Islet of Langerhans (tissue), 1 donor: ENCODE results near the gene WNK1.
"Not testable (repeated sequence)": the region's sequence is repeated elsewhere in the genome, so short reads cannot be mapped to it uniquely, and the experiment has no call there.

ENCODE experiments used
- FAIRE-seq: peaks from one replicate; lab custom pipeline; 2011; peaks lifted over from hg19 to GRCh38; lab: Jason Lieb, UNC

Gene WNK1

GRCh38 chr12:912466-913235, 160.3 kb downstream of the WNK1 start:
- FAIRE-seq = no peak

- FAIRE-seq = no peak
Observed at GRCh38 chr12:913919-914698, 161.7 kb downstream of the WNK1 start.

GRCh38 chr12:915090-915489, 162.7 kb downstream of the WNK1 start:
- no peak for FAIRE-seq

- no peak for FAIRE-seq
Observed at GRCh38 chr12:916240-916639, 163.9 kb downstream of the WNK1 start.

- no peak for FAIRE-seq
Observed at GRCh38 chr12:916712-917445, 164.5 kb downstream of the WNK1 start.

GRCh38 chr12:920676-921075, 168.3 kb downstream of the WNK1 start:
- no peak for FAIRE-seq

GRCh38 chr12:922285-922684, 169.9 kb downstream of the WNK1 start:
- no peak for FAIRE-seq

- FAIRE-seq = no peak
Observed at GRCh38 chr12:926641-927040, 174.3 kb downstream of the WNK1 start.

- FAIRE-seq = no peak
Observed at GRCh38 chr12:931060-931459, 178.7 kb downstream of the WNK1 start.

GRCh38 chr12:931591-931990, 179.2 kb downstream of the WNK1 start:
- FAIRE-seq = no peak

GRCh38 chr12:935891-936290, 183.5 kb downstream of the WNK1 start:
- not testable (repeated sequence) for FAIRE-seq

- no peak for FAIRE-seq
Observed at GRCh38 chr12:936377-937345, 184.3 kb downstream of the WNK1 start.

GRCh38 chr12:938810-939209, 186.4 kb downstream of the WNK1 start:
- FAIRE-seq = no peak

GRCh38 chr12:943051-943450, 190.7 kb downstream of the WNK1 start:
- FAIRE-seq = no peak

- FAIRE-seq = no peak
Observed at GRCh38 chr12:944211-944610, 191.8 kb downstream of the WNK1 start.

- no peak for FAIRE-seq
Observed at GRCh38 chr12:946212-946611, 193.8 kb downstream of the WNK1 start.

GRCh38 chr12:946631-947030, 194.3 kb downstream of the WNK1 start:
- FAIRE-seq = no peak

- FAIRE-seq = no peak
Observed at GRCh38 chr12:948238-948637, 195.9 kb downstream of the WNK1 start.

GRCh38 chr12:949453-950191, 197.2 kb downstream of the WNK1 start, which contains the start of gene RAD52:
Gene RAD52 (minus strand): TSS chr12:949694. CDS start chr12:933058, 16,636 bp downstream.
- FAIRE-seq = peak; percentile 69

GRCh38 chr12:951176-951575, 198.8 kb downstream of the WNK1 start:
- no peak for FAIRE-seq

- no peak for FAIRE-seq
Observed at GRCh38 chr12:953776-954175, 201.4 kb downstream of the WNK1 start.
